Transverse colon (tissue), 1 donor: ENCODE data around the gene STK39.

Experiments
- EP300 ChIP-seq: sonication (generic); formaldehyde crosslinking; IDR thresholded peaks from one replicate; pipeline ENCODE4 v1.6.1; 2017; ENCODE audit warnings: antibody characterized with exemption, low read depth
- POLR2A ChIP-seq: fragments of 450-650 bp; IDR thresholded peaks from one replicate; pipeline ENCODE4 v1.6.1; 2016; ENCODE audit warnings: antibody characterized with exemption, mild to moderate bottlenecking, moderate library complexity

DNA sequence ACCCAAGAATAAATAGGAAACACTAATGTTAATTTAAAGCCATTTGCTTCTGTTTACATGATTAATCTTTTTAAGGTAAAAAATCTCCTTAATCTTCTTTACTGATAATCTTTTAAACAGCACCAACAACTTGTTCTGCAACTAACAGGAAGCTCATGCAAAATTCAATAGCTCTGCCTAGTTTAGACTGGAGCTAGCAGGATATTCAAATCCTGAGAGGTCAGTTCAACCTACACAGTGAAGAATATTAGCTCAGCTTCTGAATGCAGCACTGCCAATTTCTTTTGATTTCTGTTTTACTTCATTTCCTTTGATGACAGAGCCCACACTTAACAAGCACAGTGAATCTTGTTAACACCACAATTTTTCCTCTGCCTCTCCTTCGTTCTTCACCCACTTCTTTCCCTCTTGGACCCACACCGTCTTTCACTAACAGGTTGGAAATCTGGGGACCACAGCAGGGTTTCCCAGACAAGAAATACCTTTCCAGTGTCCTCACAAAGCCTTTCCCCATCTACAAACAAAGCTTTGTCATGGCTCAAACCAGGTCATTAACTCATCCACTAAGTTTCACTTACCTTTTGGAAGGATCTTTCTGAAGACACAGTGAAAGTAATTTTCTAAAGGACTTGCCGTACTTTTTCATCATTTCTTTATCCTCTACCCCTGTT, 109.8 kb downstream of the STK39 start:
- no peak for TF ChIP-seq EP300
- TF ChIP-seq POLR2A = no peak
